NK-92 (cell line): Measurements from ENCODE around the gene HPN.

Experiments used
- DNase-seq: peaks from one replicate; lab custom pipeline; 2025; ENCODE audit not compliant: unreplicated experiment; lab: John Stamatoyannopoulos, UW

HPN gene

DNA sequence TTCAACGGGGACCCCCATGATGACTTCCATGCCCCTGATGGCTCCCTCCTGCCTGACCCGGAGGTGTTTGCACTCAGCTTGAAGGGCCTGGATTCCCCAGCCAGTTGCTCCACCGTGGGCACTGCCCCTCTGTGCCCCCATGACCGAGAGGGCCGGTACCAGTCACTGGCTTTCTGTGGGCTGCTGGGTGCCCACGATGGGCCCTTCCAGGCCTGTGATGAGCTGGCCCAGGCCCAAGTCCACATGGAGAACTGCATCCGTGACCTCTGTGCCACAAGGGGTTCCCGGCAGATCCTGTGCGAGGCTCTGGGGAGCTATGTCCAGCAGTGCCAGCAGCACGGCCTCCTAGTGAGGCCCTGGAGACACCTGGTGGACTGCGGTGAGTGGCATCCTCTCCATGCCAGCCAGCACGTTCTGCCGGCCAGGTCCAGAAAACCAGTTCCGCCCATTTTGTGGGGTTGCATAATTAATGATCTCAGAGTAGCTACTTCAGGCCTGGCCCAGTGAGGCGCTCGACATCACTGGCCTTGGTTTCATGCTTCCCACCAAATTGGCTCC lies 39.2 kb downstream of the HPN start:
- DNase-seq, result no peak

DNA sequence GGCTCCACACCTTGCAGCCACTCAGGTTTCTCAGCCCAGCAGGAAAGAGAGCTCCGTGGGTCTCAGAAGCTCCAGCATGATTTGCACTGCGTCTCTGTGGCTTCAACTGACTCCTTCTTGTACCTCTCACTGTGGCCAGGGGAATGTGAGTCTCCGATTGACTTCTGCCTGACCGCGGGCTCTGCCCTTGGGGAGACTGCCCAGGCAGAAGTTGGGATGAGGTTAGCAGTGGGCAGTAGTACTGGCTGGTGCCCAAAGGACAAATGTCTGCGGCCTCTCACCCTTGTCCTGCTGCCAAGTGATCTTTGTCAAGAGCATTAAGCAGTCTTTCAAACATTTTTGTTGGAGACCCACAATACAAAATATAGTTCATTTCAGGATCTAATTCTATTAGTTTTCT lies 39.7 kb downstream of the HPN start:
- DNase-seq, result no peak

DNA sequence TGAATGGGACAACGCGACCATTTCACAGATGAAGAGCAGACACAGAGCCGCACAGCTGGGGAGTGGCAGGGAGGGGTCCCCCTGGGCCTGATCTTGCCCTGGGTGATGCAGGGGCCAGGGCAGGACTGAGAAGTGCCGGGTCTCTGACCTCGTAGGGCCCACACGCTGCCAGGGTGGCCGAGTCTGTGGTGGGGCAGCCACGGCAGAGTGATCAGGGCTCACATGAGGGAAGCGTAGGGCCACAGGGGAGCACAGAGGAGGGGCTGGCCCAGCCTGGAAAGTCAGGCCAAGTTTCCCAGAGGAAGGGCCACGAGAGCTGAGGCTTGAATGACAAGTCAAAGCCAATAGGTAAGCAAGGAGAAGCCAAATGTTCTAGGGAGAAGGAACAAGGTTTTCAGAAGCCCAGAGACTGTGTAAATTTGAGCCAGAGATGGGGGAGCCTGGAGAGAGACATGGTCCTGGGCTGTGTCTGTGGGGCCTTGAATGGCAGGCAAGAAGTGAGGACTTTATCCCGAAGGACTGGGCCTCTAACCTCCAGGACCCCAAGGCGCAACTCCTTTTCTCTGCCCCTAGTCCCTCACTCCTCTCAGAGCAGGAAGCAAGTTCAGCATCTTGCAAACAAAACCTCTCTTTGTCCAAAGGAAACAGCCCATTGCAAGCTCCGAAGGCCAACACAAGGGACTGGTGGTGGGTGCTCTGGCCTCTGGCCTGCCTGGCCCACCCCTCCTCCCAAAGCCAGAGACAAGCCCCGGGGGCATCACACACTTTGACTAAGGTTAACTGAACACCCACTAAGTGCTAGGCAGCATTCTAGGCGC lies 42.4 kb downstream of the HPN start:
- DNase-seq, result no peak

DNA sequence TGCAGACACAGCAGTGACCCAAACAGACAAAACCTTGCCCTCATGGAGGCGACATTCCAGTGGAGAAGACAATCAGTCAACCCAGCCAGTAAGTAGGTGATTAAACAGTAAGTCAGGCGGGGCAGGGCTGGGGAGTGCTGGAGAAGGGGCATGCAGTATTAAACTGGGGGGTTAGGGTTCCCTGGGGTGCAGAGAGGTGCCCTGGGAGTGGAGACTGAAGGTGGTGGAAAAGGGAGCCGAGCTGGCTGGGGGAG lies 42.9 kb downstream of the HPN start:
- DNase-seq, result no peak

DNA sequence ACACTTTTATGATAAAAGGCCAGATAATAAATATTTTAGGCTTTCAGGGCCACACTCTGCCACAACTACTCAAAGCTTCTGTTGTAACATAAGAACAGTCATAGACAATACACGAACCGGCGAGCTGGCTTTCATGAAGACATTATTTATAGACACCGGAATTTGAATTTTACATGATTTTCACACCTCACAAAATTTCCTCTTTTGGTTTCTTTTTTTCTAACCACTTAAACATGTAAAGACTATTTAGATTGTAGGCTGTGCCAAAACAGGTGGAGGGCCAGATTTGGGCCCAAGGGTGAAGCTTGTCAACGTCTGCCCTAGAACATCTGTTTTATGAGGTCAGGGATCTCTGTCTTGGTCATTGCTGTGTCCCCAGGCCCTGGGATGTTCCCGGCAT lies 44.4 kb downstream of the HPN start:
- no peak for DNase-seq

DNA sequence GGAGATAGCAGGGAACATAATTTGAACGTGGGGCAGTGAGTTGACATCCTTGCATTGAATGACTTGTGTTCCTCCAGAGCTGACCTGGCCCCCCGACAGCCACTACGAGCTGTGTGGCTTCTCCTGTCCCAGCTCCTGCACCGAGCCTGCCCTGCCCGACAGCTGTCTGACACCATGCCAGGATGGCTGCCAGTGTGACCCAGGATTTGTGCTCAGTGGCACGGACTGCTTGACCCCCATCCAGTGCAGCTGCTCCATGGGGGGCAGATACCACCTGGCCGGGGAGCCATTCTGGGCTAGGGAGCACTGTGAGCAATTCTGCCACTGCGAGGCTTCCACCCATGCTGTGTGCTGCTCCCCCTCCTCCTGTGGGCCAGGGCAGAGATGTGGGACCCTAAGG lies 44.9 kb downstream of the HPN start:
- DNase-seq, result no peak

DNA sequence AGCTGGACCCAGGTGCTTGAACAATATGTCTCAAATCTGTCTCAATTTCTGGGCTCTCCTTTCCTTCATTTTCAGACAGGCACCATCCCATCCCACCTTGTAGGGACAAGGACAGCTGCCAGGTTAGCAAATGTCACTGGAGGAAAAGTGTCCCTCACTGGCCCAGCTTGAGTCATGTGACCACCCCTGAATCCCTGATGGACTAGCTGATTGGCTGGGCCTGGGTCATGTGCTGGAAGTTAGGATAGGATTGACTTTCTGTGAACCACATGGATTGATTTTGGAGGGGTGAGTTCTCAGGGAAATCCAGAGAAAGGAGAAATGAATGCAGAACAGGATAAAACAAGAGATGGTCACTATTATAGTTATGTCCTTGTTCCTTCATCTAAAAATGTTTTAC lies 45.9 kb downstream of the HPN start:
- DNase-seq, result no peak

DNA sequence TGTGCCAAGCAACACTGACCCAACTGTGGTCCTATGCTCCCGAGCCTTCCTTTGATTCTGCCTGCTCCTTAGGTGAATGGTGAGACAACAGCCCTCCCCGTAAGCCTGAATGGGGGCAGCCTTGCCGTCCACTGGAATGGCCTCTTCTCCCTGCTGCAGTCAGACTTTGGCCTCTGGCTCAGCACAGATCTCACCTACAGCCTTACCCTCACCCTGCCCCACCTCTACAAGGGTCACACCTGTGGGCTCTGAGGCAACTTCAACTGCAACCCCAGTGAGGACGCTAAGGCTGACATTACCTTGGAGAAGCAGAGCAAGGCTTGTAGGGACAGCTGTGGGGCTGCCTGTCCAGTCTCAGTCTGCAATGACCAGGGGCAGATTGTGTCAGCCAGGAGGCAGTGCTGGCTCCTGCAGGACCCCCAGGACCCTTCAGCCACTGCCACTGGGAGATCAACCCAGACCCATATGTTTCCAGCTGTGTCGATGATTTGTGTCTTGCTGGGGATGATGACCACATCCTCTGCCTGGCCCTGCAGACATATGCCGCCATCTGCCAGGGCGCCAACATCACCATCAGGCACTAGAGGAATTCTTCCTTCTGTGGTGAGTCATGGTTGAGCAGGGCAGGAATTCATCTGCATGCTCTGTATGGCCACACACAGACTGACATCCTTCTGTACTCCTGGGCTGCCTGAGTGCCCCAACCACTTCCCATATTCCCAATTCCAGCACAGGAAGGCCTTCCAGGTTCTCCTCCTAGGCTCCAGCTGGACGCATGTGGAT lies 46.8 kb downstream of the HPN start:
- no peak for DNase-seq

DNA sequence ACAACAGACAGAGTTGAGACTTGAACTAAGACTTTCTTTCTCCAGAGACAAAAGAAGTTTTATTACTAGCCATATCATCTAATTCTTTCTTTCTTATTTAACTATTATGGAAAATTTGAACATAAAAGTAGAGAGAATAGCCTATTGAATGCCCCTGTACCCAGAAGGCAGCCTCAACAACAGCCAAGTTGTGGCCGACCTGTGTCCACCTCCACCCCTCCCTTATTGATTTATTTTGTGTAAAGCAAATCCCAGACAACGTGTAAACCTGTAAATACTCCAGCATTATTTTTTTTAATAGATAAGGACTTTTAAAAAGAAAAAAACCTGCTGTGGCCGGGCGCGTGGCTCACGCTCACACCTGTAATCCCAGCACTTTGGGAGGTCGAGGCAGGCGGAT lies 48.0 kb downstream of the HPN start:
- DNase-seq, result no peak

DNA sequence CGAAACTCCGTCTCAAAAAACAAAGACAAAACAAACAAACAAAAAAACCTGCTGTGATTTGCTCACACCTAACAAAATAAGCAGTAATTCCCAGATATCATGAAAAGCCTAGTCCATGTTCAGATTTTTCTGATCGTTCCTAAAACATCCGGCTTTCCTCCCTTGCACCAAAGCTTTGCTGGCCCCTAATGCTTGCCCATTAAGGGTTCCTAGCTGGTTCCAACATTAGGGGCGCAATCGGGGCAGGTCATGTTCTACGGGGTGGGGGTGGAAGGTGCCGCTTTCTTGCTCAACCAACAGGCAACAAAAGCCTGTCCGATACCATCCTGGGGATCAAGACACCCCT lies 48.6 kb downstream of the HPN start:
- no peak for DNase-seq

DNA sequence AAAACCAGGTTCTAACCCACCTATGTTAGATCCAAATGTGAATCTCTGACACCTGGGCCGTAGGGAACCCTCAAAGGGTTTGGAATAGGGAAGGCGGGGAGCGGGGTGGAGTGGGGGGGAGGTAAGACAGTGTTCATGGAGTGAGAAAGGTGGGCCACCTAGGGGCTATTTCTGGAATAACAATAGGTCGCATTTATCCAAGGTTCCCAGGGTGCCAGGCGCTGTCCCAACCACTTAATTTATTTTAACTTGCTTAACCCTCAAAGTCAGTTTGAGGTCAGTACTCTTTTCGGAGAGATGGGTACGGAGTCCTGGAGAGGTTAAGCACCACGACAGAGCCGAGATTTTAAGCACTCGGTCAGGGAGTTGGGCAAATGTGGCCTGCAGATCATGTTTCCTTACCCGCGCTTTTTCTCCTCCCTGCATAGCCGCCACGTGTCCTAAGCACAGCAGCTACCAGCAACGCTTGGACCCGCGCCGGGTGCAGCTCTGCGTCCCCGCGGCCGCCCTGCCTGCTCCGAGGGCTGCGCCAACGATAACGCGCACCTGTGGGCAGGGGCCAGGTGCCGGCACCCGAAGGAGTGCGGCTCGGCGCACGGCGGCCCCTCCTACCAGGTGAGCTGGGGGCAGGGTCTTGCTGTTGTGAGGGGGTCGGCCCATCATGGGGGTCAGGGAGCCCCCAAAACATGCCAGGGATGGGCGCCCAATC lies 49.1 kb downstream of the HPN start:
- DNase-seq, result no peak

DNA sequence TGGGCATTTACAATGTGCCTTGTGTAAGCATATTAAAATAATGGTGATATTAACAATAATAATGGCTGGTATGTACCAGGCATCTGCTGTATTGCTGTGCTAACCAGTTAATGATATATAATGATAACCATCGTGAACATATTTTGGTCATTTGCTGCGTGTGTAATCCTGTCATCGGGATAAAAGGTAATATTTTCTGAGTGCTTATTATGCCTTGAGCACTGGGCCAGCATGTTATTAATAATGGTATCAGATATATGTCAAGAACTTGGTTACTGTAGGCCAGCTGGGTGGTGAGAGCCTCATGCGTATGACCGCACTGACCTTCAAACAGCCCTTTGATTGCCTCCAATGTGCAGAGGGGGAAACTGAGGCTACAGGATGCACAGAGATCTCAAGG lies 51.9 kb downstream of the HPN start:
- DNase-seq, result no peak

DNA sequence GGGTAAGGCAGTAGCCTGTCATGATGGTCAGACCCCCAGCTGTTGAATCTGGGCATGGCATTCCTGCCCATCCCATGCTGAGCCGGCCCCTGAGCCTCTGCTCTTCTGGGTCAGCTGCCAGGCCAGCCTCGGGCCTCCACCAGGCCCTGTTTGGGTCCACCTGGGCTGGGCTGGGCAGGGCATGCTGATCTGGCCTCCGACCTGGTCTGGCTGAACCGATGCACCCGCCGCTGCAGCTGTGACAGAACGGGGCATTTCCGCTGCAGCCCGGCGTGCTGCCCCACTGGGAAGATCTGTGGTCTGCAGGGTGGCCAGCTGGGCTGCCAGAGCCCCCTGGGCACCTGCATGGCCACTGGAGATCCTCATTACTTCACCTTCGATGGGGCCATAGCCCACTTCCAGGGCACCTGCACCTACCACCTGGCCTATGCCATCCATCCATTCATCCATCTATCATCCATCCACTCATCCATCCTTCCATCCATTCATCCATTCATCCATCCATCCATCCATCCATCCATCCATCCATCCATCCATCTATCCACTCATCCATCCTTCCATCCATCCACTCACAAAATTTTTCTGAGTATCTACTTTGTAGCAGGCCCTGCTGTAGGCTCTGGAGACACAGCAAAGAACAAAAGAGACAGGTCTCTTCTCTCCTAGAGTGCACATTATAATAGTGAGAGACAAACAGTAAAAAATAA lies 52.6 kb downstream of the HPN start:
- DNase-seq, result no peak

DNA sequence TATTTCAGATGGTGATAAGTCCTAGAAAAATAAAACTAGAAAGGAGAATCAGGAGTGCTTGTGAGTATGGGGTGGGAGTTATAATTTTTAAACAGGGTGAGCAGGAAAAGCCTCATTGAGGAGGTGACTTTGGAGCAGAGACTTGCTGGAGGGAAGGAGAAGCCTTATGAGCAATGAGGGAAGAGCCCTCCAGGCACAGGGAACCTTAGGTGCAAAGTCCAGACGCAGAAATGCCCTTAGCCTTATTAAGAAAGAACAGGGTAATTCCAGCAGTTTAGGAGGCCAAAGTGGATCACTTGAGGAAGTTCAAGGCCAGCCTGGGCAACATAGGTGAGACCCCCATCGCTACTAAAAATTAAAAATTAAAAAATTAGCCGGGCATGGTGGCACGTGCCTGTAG lies 53.1 kb downstream of the HPN start:
- no peak for DNase-seq

DNA sequence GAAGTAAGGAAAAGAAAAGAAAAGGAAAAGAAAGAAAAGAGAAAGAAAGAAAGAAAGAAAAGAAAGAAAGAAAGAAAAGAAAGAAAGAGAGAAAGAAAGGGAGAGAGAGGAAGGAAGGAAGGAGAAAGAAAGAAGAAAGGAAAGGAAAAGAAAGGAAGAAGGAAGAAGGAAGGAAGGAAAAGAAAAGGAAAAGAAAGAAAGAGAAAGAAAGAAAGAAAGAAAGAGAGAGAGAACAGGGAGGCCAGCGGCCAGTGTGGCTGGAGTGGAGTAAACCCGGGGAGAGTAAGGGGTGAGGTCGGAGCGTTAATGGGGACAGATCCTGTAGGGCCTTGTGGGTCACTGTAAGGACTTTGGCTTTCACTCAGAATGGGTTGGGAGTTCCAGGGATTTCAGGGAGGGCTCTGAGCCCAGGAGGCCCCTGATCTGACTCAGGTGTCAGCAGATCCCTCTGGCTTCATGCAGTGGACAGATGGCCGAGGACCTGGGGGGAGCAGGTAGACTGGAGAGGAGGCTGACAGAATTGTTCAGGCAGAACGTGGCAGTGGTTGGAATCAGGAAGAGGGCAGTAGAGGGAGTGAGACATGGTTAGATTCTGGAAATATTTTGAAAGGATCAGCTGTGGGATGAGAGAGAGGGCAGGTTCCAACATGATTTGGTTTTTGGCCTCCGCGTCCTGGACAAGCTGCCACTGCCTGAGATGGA lies 54.3 kb downstream of the HPN start:
- DNase-seq, result no peak

DNA sequence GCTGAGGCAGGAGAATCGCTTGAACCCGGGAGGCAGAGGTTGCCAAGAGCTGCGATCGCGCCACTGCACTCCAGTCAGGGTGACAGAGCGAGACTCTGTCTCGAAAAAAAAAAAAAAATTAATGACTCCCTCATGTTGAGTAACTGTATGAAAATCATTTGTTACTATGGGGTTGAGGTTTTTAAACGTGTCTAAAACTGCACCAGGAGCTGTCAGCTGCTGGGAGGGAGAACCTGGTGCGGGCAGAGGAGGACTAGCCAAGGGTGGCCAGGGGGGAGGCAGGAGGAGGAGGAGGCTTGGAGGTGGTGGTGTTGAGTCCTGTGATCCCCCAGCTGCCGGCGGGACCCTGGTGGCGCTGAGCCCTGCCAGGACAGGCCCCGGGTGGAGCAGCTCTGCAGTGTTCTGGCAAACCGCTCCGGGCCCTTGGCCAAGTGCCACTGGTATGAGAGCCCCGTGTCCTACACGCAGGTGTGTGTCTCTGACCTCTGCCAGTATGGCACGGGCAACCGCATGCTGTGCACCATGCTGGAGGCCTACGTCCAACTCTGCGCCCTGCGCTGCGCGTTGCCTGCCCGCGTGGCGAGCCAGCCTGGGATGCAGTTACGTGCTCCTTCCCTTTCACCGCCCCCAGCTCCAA lies 57.0 kb downstream of the HPN start:
- no peak for DNase-seq

DNA sequence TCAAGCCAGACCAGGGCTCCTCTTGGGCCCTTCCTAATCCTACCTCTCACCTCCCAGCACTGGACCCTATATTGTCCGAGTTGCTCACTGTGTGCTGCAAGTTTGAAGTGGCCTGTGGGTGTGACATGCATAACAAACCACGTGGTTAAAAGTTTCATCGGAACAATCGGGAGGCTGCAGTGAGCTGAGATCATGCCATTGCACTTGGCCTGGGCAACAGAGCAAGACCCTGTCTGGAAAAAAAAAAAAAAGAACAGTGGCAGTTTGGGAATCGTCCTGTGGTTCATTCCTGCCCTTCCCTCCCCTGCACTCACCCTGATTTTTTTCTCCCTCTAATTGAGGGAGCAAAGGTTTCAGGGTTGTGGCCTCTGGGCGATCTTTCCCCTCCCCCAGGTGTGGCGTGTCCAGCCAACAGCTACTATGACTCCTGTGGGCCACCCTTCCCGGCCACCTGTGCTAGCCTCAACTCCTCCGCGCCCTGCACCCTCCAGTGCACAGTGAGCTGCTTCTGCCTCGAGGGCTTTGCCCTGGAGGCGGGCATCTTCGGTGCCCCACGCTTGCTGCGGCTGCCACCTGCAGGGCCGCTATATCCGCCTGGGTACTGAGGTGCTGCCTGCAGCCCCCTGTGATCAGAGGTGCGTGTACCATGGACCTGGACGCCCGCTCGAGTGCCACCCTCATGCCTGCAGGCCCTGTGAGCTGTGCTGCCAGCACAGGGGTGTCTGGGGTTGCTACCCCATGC lies 57.8 kb downstream of the HPN start:
- DNase-seq, result no peak

DNA sequence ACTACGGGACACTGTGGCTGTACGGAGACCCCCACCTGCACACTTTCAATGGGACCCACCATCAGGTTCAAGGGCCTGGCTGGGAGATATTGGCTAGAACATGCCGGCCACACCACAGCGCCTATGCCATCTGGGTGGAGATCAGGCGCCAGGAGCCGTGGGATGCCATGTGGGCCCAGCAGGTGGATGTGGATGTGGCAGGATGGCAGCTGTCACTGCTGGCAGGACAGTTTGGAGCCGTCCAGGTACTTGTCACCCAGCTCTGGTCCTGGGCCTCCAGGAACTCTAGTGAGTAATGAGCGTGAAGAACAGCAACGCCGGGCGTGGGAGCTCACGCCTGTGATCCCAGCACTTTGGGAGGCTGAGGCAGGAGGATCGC lies 58.4 kb downstream of the HPN start:
- DNase-seq, result no peak

DNA sequence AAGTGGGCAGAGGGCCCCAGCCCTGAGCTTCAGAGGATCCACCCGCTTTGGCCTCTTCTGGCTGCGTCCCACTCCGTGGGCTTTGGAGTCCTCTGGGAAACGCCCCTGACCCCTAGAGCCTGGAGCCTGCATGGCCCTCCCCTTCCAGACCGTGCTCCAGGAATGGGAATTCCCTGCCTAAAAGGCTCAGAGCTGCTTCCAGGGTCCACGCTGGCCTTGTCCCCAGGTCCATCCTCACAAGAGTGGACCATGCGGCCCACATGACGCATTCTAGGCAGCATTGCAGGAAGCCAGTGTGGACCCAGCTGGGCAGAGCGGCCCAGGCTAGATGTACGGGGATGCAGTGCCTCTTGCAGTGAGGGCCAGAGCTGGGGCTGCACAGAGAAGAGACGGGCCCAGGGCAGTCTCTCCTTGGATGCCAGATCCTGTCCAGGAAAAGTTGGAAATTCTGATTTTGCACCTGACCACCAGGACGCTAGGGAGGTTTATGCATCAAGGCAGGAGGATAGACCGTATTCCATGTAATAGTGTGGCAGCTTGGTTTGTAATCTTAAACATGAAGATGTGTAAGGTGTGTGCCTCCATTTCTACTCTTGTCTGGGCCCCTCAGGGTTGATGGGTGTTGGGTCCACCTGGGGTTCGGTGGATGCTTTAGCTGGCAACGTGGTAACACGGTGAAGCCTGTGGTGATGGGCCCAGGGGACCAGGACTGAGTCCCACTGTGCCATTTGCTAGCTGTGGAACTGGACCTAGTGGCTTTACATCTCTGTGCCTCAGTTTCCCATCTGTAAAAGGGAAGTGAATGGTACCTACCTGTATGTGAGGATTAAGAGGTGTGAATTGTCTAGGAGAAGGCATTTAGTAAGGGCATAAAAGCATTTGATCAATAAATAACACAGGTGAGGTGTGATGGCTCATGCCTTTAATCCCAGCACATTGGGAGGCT lies 59.3 kb downstream of the HPN start:
- DNase-seq, result no peak
